Aorta (tissue), 5 donors: ENCODE data around the gene HAPLN3. TPM values are rescaled to one million over a fixed set of nuclear protein-coding genes. Genes with fewer than 3 reads are reported as not detected.

Experiments used
- ATAC-seq: fragments of 200-7000 bp; cut with Tn5 transposase; one replicate; pipeline ENCODE4 v1.9.1; 2022; ENCODE audit warnings: moderate library complexity; ENCODE audit not compliant: low FRiP score
- DNase-seq, 2 donors: peaks; one replicate each; pipeline ENCODE4 v3.0.0-alpha.2; 2020
- H3K27ac ChIP-seq, 2 donors: one replicate each; pipeline ENCODE4 v1.5.1; 2013; ENCODE audit warnings: low read length in 2 of 2, mild to moderate bottlenecking in 2 of 2, moderate library complexity in 2 of 2, control low read depth in 1 of 2, inconsistent platforms in 1 of 2, low read depth in 1 of 2
- H3K27me3 ChIP-seq, 2 donors: one replicate each; pipeline ENCODE4 v1.6.1; 2013; ENCODE audit warnings: control low read depth in 1 of 2, low read length in 1 of 2, mild to moderate bottlenecking in 1 of 2, moderate library complexity in 1 of 2; ENCODE audit not compliant: insufficient read depth in 2 of 2, control insufficient read depth in 1 of 2
- H3K36me3 ChIP-seq, 2 donors: one replicate each; pipeline ENCODE4 v1.6.1; 2013; ENCODE audit warnings: control low read depth in 1 of 2, low read length in 1 of 2, mild to moderate bottlenecking in 1 of 2; ENCODE audit not compliant: insufficient read depth in 2 of 2, control insufficient read depth in 1 of 2
- H3K4me1 ChIP-seq, 2 donors: one replicate each; pipeline ENCODE4 v1.6.1; 2013; ENCODE audit warnings: low read length in 2 of 2, control low read depth in 1 of 2, mild to moderate bottlenecking in 1 of 2, moderate library complexity in 1 of 2; ENCODE audit not compliant: insufficient read depth in 2 of 2, control insufficient read depth in 1 of 2
- H3K4me3 ChIP-seq, 2 donors: one replicate each; pipeline ENCODE4 v1.5.1; 2013; ENCODE audit warnings: low read length in 2 of 2, control low read depth in 1 of 2, mild to moderate bottlenecking in 1 of 2
- H3K9me3 ChIP-seq: one replicate; pipeline ENCODE4 v1.6.1; 2013; ENCODE audit warnings: mild to moderate bottlenecking, low read length; ENCODE audit not compliant: control insufficient read depth
- WGBS, 2 donors: extraction: QIAGEN DNeasy Blood & Tissue Kit; methylation state at CpG; one replicate each; pipeline ENCODE4 v1.1.7; 2013; 5-methylcytosine and 5-hydroxymethylcytosine counted together
- intact Hi-C, 2 donors: fragments of 100-400 bp; cut with DNase I; formaldehyde crosslinking; loops; one replicate each; pipeline versions ENCODE4 v1.14.2 to v1.15.0; 2022
- polyA plus RNA-seq, 2 donors: library from polyadenylated mRNA; stranded (reverse); fragments of 200-250 nt; gene quantifications; one replicate each; pipeline ENCODE4 v1.2.3, GENCODE V29; 2013
- total RNA-seq, 2 donors: library from RNA; stranded (reverse); fragmentation: NEBNext Ultra II Directional; extraction: Animal tissue kit (Norgen Biotek cat#: 25700); gene quantifications; one replicate each; pipeline ENCODE4 v1.2.1, GENCODE V29; 2021
- donor health status: healthy with polysubstance abuse.
- donor health status: Bipolar disorder and iron deficiency.
- donor health status: DM: no; HTN: no; CAD: no.
- donor health status: DM: no; HTN: no; CAD: no.
- donor health status: DM: yes; HTN: yes; CAD: no.

The HAPLN3 gene
- total and polyA plus RNA-seq, 4 donors: 14.4 to 99.4 (median 81.1) TPM

GRCh38 chr15:88839961-88840360 is 55.4 kb downstream of the HAPLN3 start:
- Histone ChIP-seq H3K27me3 (no peaks in the 10 kb centered on the region), H3K36me3 (no peaks in the 10 kb centered on the region), H3K9me3 (no peaks in the 10 kb centered on the region), H3K4me3 (no peak overlapping the region), H3K4me1 (no peaks in the 10 kb centered on the region), H3K27ac (no peak overlapping the region)
- DNase-seq (no peak), ATAC-seq (peak; percentile 4)
- intact Hi-C loops: no loop called here
- 93% methylated on average over 16 of the region's 16 CpGs for WGBS, 2 donors

GRCh38 chr15:88839146-88839545 is 56.2 kb downstream of the HAPLN3 start:
- no peak for DNase-seq
- ATAC-seq: no peak
- H3K4me3 ChIP-seq: no peak overlapping the region
- no peaks in the 10 kb centered on the region for H3K4me1 ChIP-seq
- no peaks in the 10 kb centered on the region for H3K36me3 ChIP-seq
- no peaks in the 10 kb centered on the region for H3K9me3 ChIP-seq
- no peaks in the 10 kb centered on the region for H3K27me3 ChIP-seq
- intact Hi-C loops: no loop called here
- no peak overlapping the region for H3K27ac ChIP-seq
- WGBS, 2 donors: 93 to 95% methylated on average over 3 of the region's 3 CpGs

GRCh38 chr15:88838667-88839066 is 56.7 kb downstream of the HAPLN3 start:
- no peak for DNase-seq
- no peak for ATAC-seq
- Histone ChIP-seq H3K27me3 (no peaks in the 10 kb centered on the region), H3K27ac (no peak overlapping the region), H3K4me1 (no peaks in the 10 kb centered on the region), H3K36me3 (no peaks in the 10 kb centered on the region), H3K9me3 (no peaks in the 10 kb centered on the region), H3K4me3 (no peak overlapping the region)
- 91% methylated on average over 18 of the region's 18 CpGs for WGBS, 2 donors
- intact Hi-C loops: no loop called here

- intact Hi-C loops: no loop called here
- no peaks in the 10 kb centered on the region for H3K9me3 ChIP-seq
- H3K36me3 ChIP-seq: no peaks in the 10 kb centered on the region
- no peak overlapping the region for H3K4me3 ChIP-seq
- 39 to 42% methylated on average over 2 of the region's 2 CpGs for WGBS, 2 donors
- H3K27me3 ChIP-seq: no peaks in the 10 kb centered on the region
- peaks cover 0 to 2% of the 10 kb centered on the region in 2 donors for H3K4me1 ChIP-seq
- DNase-seq: no peak
- H3K27ac ChIP-seq: no peak overlapping the region
- ATAC-seq: no peak
These were observed 59.7 kb downstream of the HAPLN3 start for GRCh38 chr15:88835646-88836045.

DNA sequence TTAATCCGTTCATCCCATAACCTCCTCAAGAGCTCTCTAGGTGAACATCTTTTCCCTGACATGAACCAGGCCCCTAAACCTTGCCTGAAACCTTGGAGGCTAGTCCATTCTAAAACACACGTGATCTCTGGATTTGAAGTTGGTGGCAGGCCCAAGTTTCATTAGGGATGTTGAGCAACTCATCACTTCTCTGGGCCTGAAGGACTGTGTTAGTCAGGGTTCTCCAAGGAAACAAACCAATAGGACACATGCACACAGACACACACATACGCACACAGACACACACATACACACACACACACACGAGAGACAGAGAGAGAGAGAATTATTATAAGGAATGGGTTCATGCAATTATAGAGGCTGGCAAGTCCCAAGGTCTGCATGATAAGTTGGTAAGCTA is 60.2 kb downstream of the HAPLN3 start:
- 81 to 86% methylated on average over 4 of the region's 4 CpGs for WGBS, 2 donors
- H3K36me3 ChIP-seq: no peaks in the 10 kb centered on the region
- no peak overlapping the region for H3K4me3 ChIP-seq
- H3K4me1 ChIP-seq: peaks cover 0 to 2% of the 10 kb centered on the region in 2 donors
- intact Hi-C loops: no loop called here
- H3K9me3 ChIP-seq: no peaks in the 10 kb centered on the region
- DNase-seq: no peak
- no peak for ATAC-seq
- H3K27me3 ChIP-seq: no peaks in the 10 kb centered on the region
- H3K27ac ChIP-seq: no peak overlapping the region

DNA sequence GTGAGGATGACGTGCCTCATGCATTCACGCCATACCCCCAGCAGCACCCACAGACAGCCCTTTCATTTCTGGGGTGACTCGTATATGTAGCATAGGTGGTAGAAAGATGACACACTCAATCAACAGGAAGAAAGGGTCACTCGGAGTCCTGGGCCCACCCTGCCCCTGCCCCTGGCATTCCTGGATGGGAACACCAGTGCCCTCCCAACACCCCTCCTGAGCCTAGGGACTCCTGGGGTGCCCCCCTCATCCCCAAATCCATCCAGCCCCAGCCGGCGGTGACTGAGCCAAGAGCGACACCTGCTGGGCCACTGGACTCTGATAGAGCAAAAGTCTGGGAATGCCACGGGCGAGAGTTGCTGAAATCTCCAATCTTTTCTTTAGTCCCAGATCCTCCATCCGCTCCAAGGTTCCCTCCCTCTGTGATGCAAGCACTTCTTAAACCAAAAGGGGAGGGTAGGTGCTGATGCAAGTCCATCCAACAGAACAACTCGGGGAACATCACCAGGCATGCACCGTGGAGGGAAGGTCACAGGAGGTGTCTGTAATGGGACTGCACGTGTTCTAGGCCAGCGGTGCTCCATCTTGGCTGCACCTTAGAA is 61.0 kb downstream of the HAPLN3 start:
- DNase-seq (peak; percentile 82 to 89), ATAC-seq (peak; percentile 82)
- Histone ChIP-seq H3K36me3 (no peaks in the 10 kb centered on the region), H3K4me1 (peaks cover 0 to 2% of the 10 kb centered on the region in 2 donors), H3K27me3 (no peaks in the 10 kb centered on the region), H3K9me3 (no peaks in the 10 kb centered on the region), H3K4me3 (no peak overlapping the region), H3K27ac (peak overlapping the region in 1 of 2 donors; percentile 29)
- intact Hi-C loops: loop anchor here (1.0 kb wide), 1 partner anchor 177 kb away; no protein-coding TSS in a partner anchor
- WGBS, 2 donors: 24 to 26% methylated on average over 14 of the region's 14 CpGs

DNA sequence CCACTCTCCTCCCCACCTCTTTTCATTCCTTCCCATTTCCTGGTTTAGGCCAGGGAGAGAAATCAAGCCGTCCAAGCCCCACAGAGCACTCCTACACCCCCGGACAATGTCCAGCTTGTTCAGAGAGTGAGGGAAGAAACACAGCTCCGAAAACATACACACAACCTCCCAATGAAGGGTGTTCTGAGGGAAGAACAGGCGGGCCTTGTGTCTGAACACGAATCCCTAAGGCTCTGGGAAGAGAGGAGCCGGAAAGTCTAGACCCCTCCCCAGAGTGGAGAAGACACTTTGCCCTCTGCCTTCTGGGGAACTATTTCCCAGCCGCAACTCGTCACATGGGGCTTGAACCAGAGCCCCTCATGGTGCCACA is 61.6 kb downstream of the HAPLN3 start:
- H3K4me1 ChIP-seq: peaks cover 0 to 2% of the 10 kb centered on the region in 2 donors
- DNase-seq: no peak
- no peaks in the 10 kb centered on the region for H3K27me3 ChIP-seq
- no peaks in the 10 kb centered on the region for H3K36me3 ChIP-seq
- no peaks in the 10 kb centered on the region for H3K9me3 ChIP-seq
- peak overlapping the region; percentile 29 to 75 for H3K27ac ChIP-seq
- WGBS, 2 donors: 16 to 17% methylated on average over 8 of the region's 8 CpGs
- no peak overlapping the region for H3K4me3 ChIP-seq
- ATAC-seq: peak; percentile 19
- intact Hi-C loops: loop anchor here (1.0 kb wide), 1 partner anchor 176 kb away; no protein-coding TSS in a partner anchor

DNA sequence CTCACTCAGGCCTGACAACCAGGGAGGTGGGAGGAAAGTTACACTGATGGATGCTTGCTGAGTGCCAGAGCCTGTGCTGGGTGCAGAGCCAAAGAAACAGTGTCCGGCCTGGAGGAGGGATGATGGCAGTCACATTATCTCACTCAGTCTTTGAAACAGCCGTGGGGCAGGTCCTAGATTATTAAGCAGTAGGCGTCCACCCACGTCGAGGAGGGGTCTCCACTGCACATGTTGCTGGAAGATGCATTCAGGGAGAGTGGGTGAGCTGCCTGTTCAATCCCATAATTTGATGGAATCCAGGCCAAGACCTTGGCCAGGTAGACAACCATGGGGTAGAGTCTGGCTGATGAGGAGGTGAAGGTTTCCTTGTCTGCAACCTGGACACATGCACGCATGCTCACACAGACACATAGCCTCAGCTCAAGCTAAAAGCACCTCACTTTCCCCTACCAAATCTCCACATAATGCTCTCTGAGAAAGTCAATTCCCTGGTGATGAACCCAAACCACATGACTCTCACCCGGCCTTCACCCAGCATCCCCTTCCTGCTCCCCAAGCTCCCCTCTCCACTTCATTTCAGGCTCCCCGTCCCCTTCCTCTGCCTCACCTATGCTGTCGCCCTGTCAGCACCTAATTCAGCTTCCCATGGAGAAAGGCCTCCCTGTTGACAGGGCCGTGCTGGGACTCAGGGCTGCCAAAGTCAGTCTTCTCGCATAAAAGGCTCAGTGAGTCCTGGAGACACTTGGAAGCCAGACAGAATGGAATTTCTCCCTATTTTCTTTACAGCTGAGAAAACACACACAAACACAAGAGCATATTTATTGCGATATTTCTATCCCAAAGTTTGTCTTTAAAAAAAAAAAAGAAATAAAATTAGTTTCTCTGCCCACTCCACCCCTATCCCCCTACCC is 62.3 kb downstream of the HAPLN3 start:
- Histone ChIP-seq H3K27me3 (no peaks in the 10 kb centered on the region), H3K36me3 (no peaks in the 10 kb centered on the region), H3K4me1 (peaks cover 0 to 2% of the 10 kb centered on the region in 2 donors), H3K4me3 (no peak overlapping the region), H3K9me3 (no peaks in the 10 kb centered on the region), H3K27ac (peak overlapping the region in 1 of 2 donors; percentile 69)
- 28 to 31% methylated on average over 12 of the region's 12 CpGs for WGBS, 2 donors
- DNase-seq (no peak), ATAC-seq (peak; percentile 19)
- intact Hi-C loops: no loop called here
